ENCODE results near the gene DNAH12.

DNA sequence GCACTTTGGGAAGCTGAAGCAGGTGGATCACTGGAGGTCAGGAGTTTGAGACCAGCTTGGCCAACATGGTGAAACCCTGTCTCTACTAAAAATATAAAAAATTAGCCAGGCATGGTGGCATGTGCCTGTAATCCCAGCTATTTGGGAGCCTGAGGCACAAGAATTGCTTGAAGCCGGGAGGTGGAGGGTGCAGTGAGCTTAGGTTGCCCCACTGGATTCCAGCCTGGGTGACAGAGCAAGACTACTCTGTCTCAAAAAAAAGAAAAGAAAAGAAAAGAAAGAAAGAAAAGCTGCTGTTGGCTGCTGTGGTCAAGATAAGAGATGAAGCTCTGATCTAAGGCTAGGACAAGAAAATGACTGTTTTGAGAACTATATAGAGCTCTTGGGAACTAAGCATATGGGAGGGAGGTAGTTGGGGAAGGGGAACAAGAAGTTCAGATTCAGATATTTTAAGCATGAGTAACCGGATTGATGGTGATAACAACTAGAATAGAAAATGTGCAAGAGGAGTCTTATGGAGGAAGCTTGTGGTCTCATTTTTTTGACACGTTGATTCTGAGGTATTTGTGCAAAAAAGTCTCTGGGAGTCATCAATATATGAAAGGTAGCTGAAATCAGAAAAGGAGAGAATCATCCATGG is 25.7 kb downstream of the DNAH12 start:
- TF ChIP-seq, protein P1, sequence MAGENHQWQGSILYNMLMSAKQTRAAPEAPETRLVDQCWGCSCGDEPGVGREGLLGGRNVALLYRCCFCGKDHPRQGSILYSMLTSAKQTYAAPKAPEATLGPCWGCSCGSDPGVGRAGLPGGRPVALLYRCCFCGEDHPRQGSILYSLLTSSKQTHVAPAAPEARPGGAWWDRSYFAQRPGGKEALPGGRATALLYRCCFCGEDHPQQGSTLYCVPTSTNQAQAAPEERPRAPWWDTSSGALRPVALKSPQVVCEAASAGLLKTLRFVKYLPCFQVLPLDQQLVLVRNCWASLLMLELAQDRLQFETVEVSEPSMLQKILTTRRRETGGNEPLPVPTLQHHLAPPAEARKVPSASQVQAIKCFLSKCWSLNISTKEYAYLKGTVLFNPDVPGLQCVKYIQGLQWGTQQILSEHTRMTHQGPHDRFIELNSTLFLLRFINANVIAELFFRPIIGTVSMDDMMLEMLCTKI (IDR thresholded peaks at IDR 0.05; ENCODE audit: partially characterized antibody), result no peak
- no peak for TF ChIP-seq MYC (IDR thresholded peaks at IDR 0.05; ENCODE audit: low read depth, low read length)
- no peak for TF ChIP-seq MYC (CRISPR knock-in tag; IDR thresholded peaks at IDR 0.05; ENCODE audit: borderline replicate concordance, low read depth)
- TF ChIP-seq NFIC (IDR thresholded peaks at IDR 0.05), result no peak
- no peak for TF ChIP-seq RBBP5 (IDR thresholded peaks at IDR 0.05; ENCODE audit: borderline replicate concordance, insufficient read depth, low read length, poor library complexity, severe bottlenecking)
